NOMO-1 (cell line): ENCODE results near the gene MVB12B.

ENCODE experiments used
- DNase-seq, 2 experiments: peaks; one replicate each; lab custom pipeline; 2025; ENCODE audit not compliant: unreplicated experiment in 2 of 2; lab: John Stamatoyannopoulos, UW

The MVB12B gene

DNA sequence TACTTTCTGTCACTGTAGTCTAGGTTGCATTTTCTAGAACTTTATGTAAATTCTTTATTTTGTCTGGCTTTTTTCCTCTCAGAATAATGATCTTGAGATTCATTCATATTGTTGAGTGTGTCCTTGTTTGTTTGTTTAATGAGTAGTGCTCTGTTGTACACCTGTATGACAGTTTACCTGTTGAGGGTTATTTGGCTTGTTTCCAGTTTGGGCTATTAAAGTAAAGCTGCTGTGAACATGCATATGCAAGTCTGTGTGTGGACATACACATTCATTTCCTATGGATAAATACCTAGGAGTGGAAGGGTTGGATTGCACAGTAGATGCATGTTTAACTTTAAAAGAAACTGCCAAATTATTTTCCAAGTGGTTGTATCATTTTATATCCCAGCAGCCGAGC, 30.4 kb downstream of the MVB12B start:
- no peak for DNase-seq

DNA sequence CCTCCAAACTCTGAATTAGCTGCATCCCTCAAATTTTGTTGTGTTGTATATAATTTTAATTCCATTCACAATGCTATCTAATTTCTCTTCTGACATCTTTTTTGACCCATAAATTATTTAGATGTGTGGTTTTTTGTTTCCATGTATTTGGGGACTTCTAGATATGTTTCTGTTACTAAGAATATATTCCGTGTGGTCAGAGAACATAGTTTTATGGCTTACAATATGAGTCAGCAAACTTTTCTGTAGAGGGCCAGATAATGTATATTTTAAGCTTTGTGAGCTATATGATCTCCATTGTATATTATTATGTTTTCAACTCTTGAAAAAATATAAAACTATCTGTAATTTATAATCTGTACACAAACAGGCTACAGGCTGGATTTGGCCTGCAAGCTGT, 33.4 kb downstream of the MVB12B start:
- DNase-seq: no peak

DNA sequence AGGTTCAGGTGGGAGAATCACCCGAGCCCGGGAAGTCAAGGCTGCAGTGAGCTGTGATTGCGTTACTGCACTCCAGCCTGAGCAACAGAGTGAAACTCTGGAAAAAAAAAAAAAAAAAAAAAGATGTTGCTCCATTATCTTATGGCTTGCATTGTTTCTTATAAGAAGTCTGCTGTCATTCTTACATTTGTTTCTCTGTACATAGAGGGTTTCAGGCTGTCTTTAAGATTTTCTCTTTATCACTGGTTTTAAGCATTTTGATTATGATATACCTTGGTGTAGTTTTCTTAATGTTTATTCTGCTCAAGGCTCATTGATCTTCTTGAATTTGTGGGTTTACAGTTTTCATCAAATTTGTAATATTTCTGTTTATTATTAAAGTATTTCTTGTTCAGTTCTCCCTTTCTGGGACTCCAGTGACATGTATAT, 35.2 kb downstream of the MVB12B start:
- DNase-seq: no peak

DNA sequence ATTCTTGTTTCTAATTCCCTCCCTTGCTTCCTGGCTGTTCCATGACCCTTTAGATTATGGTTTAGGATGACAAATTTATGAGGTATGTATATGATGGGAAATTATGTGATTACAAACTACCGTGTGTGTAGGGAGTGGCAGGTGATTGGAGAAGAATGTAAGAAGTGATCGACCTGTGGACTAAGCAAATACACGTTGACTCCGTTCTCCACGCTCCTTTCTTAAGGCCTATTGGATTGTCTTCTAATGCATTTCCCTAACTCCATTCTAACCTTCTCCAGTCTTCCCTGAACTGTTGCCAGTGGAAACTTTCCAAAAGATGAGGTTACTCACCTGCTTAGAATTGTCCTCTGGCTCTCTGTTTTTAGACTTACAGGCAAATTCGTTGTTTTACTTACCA, 36.6 kb downstream of the MVB12B start:
- DNase-seq: no peak

DNA sequence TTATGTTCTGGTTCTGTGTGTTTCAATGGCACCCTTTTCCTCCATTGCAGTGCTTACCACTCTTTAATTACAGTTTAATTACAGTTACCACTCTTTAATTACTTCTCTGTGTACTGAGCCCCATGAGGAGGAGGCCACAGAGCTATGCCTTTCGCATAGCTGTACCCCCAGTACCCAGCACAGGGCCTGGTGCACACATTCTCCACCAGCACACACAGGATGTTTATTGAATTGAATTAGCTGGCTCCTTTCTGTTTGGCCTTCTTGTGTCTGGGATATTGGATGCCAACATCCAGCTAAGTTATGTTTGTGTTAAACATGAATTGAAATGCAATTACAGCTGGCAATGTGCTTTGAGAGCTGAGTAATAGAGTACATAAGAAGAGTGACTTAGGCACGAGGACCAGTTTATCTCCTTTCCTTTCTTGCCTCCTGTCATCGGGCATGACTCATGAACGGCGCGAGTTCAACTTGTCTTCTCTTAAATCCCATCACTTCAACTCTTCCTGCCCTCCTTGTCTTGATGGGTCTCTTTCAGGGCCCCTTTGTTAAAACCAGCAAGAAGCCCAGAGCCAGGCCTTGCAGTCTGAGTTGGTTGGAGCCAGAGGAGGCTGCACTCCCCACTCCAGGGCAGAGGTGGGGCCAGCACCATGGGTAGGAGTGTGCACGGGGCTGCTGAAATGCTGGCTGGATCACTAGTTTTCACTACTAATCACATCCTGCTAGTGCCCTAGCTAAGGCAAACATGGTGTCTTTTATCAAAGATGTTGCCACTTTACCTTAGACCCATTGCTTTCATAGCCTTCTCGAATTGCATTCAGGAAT, 37.4 kb downstream of the MVB12B start:
- DNase-seq: no peak

DNA sequence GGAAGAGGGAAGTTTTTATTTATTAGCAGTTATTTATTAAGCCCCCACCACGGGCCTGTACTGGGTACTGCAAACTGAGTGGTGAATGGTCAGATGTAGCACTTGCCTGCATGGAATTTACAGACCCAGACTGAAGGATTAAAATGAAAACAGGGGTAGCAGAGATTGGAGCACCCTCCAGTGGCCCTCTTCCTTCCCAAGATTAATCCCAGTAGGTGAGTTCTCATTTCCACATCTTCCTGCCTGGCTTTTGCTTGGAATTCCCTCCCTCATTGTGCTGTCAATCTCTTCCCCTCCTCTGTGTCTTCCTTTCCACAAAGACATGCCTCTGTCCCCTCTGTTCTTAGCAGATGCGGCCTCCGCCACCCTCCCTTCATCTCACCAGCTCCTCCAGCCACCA, 39.2 kb downstream of the MVB12B start:
- no peak for DNase-seq

DNA sequence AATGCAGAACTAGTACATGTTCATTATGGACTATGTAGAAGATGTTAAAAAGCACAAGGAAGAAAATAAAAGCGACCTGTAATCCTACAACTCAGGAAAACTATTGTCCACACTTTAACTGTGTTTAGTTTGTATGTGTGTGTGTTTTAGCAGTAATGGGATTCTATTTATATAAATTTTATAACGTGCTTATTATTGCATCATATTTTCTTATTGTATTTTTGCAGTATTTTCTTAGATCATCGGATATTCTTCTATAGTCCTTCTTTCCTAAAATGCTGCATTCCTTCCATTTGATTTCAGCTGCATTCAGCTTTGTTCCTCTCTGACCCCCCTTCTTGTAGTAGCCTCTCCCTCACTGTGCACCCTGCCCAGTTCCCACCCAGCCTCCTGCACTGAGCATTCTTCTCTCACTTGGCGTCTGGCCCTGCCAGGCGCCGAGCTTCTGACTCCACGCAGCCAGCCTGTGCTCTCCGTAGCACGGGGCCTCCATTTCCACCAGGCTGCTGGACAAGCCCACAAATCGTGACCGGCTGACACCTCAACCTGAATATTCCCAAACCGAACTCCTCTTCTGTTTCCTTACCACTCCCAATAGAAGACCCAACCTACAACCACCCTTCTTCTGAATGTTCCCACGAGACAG, 39.9 kb downstream of the MVB12B start:
- no peak for DNase-seq

DNA sequence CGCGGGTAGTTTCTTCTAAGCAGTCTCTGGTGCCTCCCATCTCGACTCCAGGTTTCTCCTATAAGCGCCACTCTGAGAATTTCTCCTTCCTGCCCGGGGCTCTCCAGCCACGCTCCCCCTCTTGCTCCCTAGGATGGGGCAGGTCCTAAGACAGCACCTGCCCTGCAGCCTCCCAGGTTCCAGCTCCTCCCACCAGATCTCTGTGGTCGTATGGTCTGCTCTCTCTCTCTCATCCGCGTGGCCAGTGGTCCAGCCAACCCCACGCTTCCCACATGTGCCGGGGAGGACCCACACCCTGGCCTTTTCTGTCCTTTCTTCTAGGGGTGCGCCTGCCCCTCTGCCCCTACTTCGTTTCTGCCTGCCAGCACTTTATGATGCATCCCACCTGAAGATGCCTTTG, 40.5 kb downstream of the MVB12B start:
- DNase-seq: no peak

DNA sequence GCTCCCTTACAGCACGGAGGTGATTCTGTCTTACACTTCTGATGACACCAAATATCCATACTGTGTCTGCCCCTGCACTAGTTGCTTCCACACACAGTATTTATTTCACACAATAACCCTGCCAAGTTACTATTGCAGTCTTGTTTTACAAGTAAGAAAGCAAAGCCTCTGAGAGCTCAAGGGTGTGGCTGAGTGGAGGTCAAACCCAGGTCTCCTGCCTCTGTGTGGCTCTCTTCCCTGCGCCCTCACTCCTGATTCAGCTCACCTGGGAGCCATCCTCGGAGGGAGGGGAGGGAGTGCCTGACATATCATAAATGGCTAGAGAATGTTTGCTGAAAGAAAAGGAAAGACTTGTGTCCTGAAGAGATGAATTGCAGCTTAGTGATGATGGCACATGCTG, 41.0 kb downstream of the MVB12B start:
- no peak for DNase-seq

DNA sequence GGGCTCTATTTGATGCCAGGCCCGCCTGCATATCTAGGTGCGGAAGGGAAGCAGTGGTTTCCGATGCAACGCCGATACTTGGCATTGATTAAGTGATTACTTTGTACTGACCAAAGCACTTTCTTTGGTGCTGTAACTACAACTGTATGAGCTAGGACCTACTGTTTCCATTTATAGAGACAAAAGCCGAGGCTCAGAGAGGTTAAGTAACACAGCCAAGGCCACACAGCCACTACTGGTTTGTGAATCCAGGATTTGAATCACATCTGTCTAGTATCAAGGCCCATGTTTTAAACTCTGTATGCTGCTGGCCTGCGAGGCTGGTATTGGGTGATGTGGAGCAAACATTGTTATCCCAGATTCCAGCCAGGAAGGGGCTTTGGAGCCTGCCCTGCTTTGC, 41.4 kb downstream of the MVB12B start:
- DNase-seq: no peak

DNA sequence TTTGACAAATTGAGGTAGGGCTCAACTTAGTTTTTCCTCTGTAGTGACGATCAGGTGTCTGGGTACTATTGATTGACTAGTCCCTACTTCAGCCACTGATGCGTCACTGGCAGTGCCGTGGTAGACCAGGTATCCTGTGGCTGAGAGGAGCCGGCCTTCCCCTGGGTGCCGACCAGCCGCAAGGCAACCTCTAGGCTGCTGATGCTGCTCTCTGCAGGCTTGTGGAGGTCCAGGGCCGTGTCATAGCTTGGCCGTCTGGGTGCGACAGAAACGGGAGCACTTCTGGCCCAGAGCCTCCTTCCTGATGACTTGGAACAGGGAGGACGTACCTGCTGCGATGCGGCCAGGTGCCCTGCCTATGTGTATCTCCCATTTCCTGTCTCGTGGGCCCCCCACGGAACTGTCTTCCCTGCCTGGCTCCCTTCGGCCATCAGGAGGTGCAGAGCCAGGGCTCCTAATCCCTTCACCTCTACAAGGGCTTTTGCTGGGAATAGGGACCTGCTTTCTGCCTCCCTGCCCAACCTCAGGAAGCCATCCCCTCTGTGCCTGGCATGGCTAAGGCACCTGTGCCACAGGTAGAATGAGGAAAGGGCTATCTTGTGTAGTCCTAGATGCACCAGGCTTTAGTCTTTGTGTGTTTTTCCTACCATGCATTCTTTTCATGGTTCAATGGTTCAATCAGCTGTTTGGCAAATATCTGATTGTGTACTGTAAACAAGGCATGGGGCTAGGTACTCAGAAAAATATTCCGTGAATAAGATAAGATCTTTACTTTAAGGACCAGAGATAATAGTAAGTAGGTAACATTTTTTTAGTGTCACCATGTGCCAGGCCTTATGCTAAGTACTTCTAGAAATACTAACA, 44.6 kb downstream of the MVB12B start:
- no peak for DNase-seq

DNA sequence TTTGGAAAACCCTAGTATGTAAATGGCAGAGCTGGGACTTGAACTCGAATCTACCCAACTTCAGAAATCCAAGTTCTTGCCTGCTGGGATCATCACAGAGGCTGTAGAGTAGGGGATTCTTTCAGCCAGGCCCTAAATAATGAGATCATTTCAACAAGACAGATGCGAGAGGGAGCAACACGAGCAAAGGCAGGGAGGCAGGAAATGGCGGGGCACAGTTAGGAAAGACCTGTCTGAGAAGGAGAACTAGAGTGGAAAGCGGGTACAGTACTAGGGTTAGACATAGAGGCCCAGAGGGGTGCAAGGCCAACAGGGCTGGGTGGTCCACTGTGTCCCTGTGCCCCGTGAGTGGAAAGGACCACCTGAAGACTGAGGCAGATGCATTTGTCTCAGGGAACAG, 46.1 kb downstream of the MVB12B start:
- no peak for DNase-seq

DNA sequence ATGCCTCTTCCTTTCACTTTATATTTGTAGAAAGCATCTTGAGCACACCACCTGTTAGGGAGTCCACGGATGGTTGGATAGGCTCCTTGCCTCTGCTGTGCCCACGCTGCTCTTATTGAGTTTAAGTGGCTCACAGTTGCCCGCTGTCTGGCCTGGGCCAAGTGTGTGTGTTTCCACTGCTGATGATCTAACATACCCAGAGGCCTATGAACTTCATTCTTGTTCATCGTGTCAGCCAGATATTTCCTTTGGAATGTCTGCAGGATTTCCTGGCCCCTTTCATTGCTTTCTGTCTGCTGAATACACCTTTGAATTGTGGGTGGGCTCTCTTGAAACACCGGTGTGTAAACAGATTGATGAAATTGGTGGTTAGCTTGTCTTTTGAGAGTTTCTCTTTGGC, 46.6 kb downstream of the MVB12B start:
- DNase-seq: no peak

DNA sequence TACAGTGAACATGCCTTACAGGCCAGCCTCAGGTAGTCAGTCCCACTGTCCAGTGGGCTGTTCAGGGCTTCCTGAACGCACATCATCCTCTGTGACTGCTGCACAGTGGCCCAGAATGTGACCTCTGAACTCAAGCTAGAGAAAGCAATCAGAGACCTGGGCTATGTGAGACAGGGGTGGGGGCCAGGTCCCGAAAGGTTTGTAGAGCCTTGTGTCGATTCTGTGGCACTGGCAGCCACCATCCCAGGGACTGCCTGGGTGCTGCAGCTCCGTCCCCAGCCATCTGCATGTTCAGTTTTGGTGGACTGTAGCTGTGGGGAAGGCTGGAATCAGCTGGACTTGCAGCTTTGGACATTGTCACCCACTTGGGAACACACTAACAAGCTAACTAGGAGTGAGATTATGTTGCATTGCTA, 47.7 kb downstream of the MVB12B start:
- no peak for DNase-seq

DNA sequence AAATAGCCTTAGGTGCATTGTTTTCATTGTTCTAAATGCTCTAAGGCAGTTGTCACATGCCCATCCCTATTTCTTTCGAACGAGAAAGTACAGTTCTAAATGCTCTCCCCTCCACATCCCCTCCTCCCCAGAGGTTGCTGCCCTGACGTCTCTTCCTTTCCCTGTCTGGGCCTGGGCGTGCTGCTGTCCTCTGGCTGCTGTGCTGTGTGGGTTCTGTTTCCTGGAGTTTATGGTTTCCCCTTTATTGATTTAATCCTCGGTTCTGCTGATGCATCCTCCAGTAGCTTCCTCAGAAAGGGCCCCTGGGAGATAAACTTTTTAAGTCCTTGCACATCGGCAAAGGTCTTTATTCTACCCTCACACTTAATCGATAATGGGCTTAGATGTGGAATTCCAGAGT, 48.8 kb downstream of the MVB12B start:
- DNase-seq: peak; percentile 26 to 81

DNA sequence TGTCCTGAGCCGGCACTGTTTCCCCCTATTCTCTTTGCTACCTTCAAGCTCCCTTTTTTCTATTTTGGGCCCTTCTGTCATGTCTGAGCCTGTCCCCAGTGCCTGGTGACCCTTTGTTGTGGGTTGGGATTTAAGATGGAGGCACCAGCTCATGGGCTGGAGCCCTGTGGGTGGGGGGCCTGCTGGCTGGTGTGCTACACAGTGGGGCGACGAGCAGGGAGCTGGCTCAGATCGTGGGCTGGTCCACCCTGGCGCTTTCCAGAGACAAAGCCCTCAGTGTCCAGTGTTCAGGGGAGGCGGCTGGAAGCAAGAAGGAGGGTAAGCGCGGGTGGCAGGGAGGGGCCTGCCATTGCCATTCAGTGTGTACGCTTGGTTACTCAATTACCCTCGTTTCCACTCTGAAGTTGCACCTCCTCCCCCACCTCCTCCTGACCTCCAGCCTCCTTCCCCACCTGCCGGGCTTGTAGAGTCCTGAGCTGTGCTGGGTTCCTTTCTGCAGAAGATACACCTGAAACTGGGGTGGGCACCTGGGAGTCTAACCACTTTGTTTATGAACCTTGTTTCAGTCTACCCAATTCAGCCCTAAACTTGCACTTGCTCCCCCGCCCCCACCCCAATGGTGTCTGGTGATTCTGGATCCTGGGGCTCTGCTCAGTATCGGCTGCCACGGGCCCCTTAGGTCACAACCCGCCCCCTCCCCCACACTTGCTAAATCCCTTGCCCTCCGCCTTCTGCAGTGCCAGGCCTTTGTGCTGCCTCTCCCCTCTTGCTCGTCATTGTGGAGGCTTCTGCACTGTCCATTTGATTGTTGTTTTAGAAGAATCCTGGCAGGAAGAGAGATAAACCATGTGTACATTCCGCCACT, 49.9 kb downstream of the MVB12B start:
- DNase-seq: peak in 1 of 2 experiments; percentile 31

DNA sequence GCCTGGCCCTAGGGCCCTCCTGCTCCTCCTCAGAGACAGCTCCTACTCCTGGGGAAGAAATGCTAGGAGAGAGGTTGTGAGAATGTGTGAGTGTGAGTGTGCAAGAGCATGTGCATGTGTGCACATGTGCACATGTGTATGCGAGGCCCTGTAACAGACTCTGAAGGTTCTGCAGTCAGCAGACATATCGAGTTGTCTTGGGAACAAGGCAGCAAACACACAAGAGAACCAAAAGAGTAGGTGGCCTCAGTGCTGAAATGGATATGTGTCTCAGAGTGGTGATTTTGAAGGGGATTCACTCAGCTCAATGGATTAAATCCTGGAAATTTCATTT, 50.5 kb downstream of the MVB12B start:
- no peak for DNase-seq

DNA sequence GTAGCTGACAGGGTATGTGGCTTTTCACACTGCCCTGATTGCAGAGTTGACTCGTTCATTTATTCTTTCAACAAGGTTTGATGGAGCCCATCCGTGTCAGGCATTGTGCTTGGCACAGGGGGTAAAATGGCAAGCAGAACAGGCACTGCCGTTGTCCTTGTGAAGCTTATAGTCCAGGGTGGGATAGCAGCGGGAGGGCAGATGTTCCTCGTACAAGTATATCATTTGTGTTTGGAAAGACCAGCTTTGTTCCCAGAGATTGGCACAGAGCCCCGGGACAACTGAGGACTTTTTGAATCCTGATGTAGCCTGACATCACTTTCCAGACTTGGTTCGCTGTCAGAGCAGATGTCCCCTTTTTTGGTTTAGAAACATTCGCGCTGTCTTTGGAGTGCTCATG, 50.9 kb downstream of the MVB12B start:
- DNase-seq: no peak

DNA sequence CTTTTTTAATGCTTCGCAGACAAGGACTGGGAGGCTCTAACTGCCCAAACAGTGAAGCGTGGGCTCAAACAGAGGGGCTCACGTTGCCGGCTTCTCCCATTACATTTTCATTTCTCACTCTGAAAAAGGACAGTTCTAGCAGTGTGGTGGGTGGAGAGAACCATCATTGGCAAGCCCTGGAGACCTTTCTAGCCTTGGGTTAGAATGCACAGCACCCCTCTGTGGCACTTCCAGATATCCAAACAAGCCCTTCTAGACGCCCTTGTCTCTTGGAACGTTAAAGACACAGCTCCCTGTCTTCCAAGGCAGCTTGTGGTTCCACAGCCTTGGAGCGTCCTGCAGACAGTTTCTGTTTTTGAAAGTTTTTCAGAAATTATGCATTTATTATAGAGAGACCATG, 52.1 kb downstream of the MVB12B start:
- DNase-seq: no peak

DNA sequence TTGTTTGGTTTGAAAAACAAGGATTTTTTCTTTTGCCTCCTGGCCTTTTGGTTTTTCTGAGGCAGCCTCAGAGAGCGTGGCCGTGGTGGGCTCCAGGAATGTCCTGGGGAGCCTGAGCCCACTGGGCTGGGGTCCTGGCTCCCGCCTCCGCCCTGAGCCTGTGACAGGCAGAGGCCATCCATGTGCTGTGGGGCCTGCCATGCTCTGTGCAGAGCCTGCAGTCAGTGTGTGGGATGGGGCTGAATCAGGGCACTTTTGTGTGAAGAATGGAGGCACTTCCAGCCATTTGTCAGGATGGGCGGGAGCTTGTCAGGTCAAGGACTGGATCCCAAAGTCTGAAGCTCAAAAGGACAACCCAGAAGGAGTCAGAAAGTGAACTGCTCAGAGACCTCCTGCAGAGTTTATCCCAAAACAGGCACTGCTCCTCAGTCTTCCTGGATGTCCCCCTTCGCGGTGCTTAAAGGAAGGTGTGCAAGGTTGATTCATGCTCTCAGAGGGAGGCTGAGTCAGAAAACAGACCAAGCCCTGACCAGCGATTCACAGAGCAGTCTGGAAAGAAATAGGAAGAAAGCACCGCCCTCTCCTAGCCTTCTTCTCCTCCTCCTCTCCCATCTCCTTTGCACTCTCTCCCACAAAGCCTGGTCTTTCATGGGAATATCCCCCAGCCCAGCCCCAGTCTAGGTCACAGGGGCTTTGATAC, 53.2 kb downstream of the MVB12B start:
- no peak for DNase-seq
